HEK293 (cell line): ENCODE measurements around the gene SHANK2.

Experiments used
- CTCF ChIA-PET: fragments of 350-600 bp; formaldehyde crosslinking; extraction: SDS; loops from one replicate; lab custom pipeline; 2021; ENCODE audit warnings: antibody characterized with exemption; lab: Yijun Ruan, JAX
- POLR2A ChIA-PET: fragments of 300-600 bp; formaldehyde crosslinking; extraction: SDS; loops from one replicate; lab custom pipeline; 2020; ENCODE audit warnings: antibody characterized with exemption, inconsistent platforms; lab: Yijun Ruan, JAX
- H3K27ac ChIP-seq: fragments of 200-500 bp; sonication (Bioruptor generic); 2 replicates; pipeline ENCODE4 v1.5.1; 2014; ENCODE audit warnings: low read depth, low read length, control low read depth, inconsistent platforms; ENCODE audit errors: extremely low read depth
- H3K36me3 ChIP-seq, 2 experiments: fragments of 200-500 bp in 1 of 2; sonication (Bioruptor generic) in 1 of 2; 1 replicate in 1 of 2; 2 replicates in 1 of 2; pipeline ENCODE4 v1.5.1; 2014 to 2017; ENCODE audit warnings: inconsistent platforms in 2 of 2, low read length in 2 of 2; ENCODE audit not compliant: control insufficient read depth in 2 of 2, insufficient read depth in 1 of 2
- H3K4me1 ChIP-seq: fragments of 200-500 bp; sonication (Bioruptor generic); 2 replicates; pipeline ENCODE4 v1.5.1; 2014; ENCODE audit warnings: mild to moderate bottlenecking, low read length, inconsistent platforms; ENCODE audit not compliant: control insufficient read depth, insufficient read depth
- H3K4me3 ChIP-seq: 2 replicates; pipeline ENCODE4 v1.5.1; 2011; ENCODE audit warnings: low read depth, mild to moderate bottlenecking, control low read depth, low read length, moderate library complexity
- H3K9me3 ChIP-seq: fragments of 200-500 bp; sonication (Bioruptor generic); 2 replicates; pipeline ENCODE4 v1.5.1; 2014; ENCODE audit warnings: low read depth, low read length, inconsistent platforms; ENCODE audit not compliant: control insufficient read depth, insufficient read depth
- MEIS1 ChIP-seq: sonication (generic); formaldehyde crosslinking; IDR thresholded peaks from 2 replicates; pipeline ENCODE4 v1.8.1; 2022; ENCODE audit warnings: missing genetic modification reagents, mild to moderate bottlenecking, borderline replicate concordance
- OSR2 ChIP-seq: fragments of 450-650 bp; formaldehyde crosslinking; IDR thresholded peaks from 2 replicates; pipeline ENCODE4 v1.5.1; 2016; ENCODE audit warnings: missing biosample characterization, missing genetic modification characterization
- PRDM2 ChIP-seq: fragments of 450-650 bp; formaldehyde crosslinking; IDR thresholded peaks from 2 replicates; pipeline ENCODE4 v1.5.1; 2016; ENCODE audit warnings: missing biosample characterization, missing genetic modification characterization, borderline replicate concordance
- SP7 ChIP-seq: fragments of 450-650 bp; formaldehyde crosslinking; IDR thresholded peaks from 2 replicates; pipeline ENCODE4 v1.5.1; 2016; ENCODE audit warnings: missing biosample characterization, missing genetic modification characterization
- TCF7L2 ChIP-seq: IDR thresholded peaks from 2 replicates; pipeline ENCODE4 v1.6.1; 2011; ENCODE audit warnings: low read depth, mild to moderate bottlenecking, inconsistent platforms, low read length, moderate library complexity, borderline replicate concordance
- ZIC2 ChIP-seq: fragments of 450-650 bp; formaldehyde crosslinking; IDR thresholded peaks from 2 replicates; pipeline ENCODE4 v1.5.1; 2016; ENCODE audit warnings: missing biosample characterization, missing genetic modification characterization
- ZNF10 ChIP-seq: fragments of 450-650 bp; formaldehyde crosslinking; IDR thresholded peaks from 2 replicates; pipeline ENCODE4 v1.5.1; 2017; ENCODE audit warnings: missing biosample characterization, missing genetic modification characterization
- ZNF202 ChIP-seq: fragments of 450-650 bp; formaldehyde crosslinking; IDR thresholded peaks from 2 replicates; pipeline ENCODE4 v1.5.1; 2016; ENCODE audit warnings: missing biosample characterization, missing genetic modification characterization, borderline replicate concordance
- ZNF239 ChIP-seq: fragments of 450-650 bp; formaldehyde crosslinking; IDR thresholded peaks from 2 replicates; pipeline ENCODE4 v1.5.1; 2016; ENCODE audit warnings: missing biosample characterization, missing genetic modification characterization
- ZNF248 ChIP-seq: fragments of 450-650 bp; formaldehyde crosslinking; IDR thresholded peaks from 2 replicates; pipeline ENCODE4 v1.5.1; 2017; ENCODE audit warnings: missing biosample characterization, missing genetic modification characterization
- ZNF302 ChIP-seq: fragments of 450-650 bp; formaldehyde crosslinking; IDR thresholded peaks from 2 replicates; pipeline ENCODE4 v1.5.1; 2016; ENCODE audit warnings: missing biosample characterization, missing genetic modification characterization, low read depth
- ZNF311 ChIP-seq: fragments of 450-650 bp; formaldehyde crosslinking; IDR thresholded peaks from 2 replicates; pipeline ENCODE4 v1.5.1; 2017; ENCODE audit warnings: missing biosample characterization, missing genetic modification characterization, borderline replicate concordance
- ZNF350 ChIP-seq: fragments of 450-650 bp; formaldehyde crosslinking; IDR thresholded peaks from 2 replicates; pipeline ENCODE4 v1.5.0; 2017; ENCODE audit warnings: missing biosample characterization, mild to moderate bottlenecking, missing genetic modification characterization
- ZNF37A ChIP-seq: fragments of 450-650 bp; IDR thresholded peaks from 2 replicates; pipeline ENCODE4 v1.5.1; 2018; ENCODE audit warnings: missing biosample characterization, missing genetic modification characterization
- ZNF488 ChIP-seq: fragments of 450-650 bp; formaldehyde crosslinking; IDR thresholded peaks from 2 replicates; pipeline ENCODE4 v1.5.1; 2016; ENCODE audit warnings: missing biosample characterization, missing genetic modification characterization
- ZNF501 ChIP-seq: fragments of 450-650 bp; formaldehyde crosslinking; IDR thresholded peaks from 2 replicates; pipeline ENCODE4 v1.5.1; 2016; ENCODE audit warnings: missing biosample characterization, missing genetic modification characterization
- ZNF585B ChIP-seq: fragments of 450-650 bp; formaldehyde crosslinking; IDR thresholded peaks from 2 replicates; pipeline ENCODE4 v1.5.1; 2016; ENCODE audit warnings: missing biosample characterization, missing genetic modification characterization
- ZNF639 ChIP-seq: fragments of 450-650 bp; formaldehyde crosslinking; IDR thresholded peaks from 2 replicates; pipeline ENCODE4 v1.5.1; 2016; ENCODE audit warnings: missing biosample characterization, missing genetic modification characterization
- ZNF654 ChIP-seq: fragments of 450-650 bp; formaldehyde crosslinking; IDR thresholded peaks from 2 replicates; pipeline ENCODE4 v1.5.1; 2016; ENCODE audit warnings: low read depth, missing biosample characterization, missing genetic modification characterization
- ZNF707 ChIP-seq: fragments of 450-650 bp; formaldehyde crosslinking; IDR thresholded peaks from 2 replicates; pipeline ENCODE4 v1.5.1; 2016; ENCODE audit warnings: missing biosample characterization, missing genetic modification characterization
- ZNF792 ChIP-seq: fragments of 450-650 bp; formaldehyde crosslinking; IDR thresholded peaks from 2 replicates; pipeline ENCODE4 v1.5.1; 2016; ENCODE audit warnings: missing biosample characterization, missing genetic modification characterization
- ZXDB ChIP-seq: fragments of 450-650 bp; formaldehyde crosslinking; IDR thresholded peaks from 2 replicates; pipeline ENCODE4 v1.5.1; 2016; ENCODE audit warnings: missing biosample characterization, missing genetic modification characterization

SHANK2 gene

GRCh38 chr11:71283971-71284441 is 31.6 kb upstream of the SHANK2 start (continued):
- no peak for TF ChIP-seq ZNF585B (tag by site-specific recombination)
- no peak for TF ChIP-seq ZNF707 (tag by site-specific recombination)
- TF ChIP-seq TCF7L2 = no peak
- no peak for TF ChIP-seq SP7 (tag by site-specific recombination)
- no peak for TF ChIP-seq ZNF792 (tag by site-specific recombination)
- TF ChIP-seq ZNF488 = no peak
- no peak for TF ChIP-seq ZNF239 (tag by site-specific recombination)

GRCh38 chr11:71282581-71283351 is 30.4 kb upstream of the SHANK2 start:
- no peak overlapping the region for H3K4me3 ChIP-seq
- TF ChIP-seq ZNF37A (tag by site-specific recombination) (no peak), ZNF202 (tag by site-specific recombination) (no peak), OSR2 (tag by site-specific recombination) (no peak), ZNF350 (no peak)
- H3K27ac ChIP-seq = no peak overlapping the region
- CTCF ChIA-PET = no interaction called here
- no peaks in the 10 kb centered on the region for H3K4me1 ChIP-seq
- POLR2A ChIA-PET = no interaction called here
- H3K36me3 ChIP-seq = no peaks in the 10 kb centered on the region
- no peaks in the 10 kb centered on the region for H3K9me3 ChIP-seq

GRCh38 chr11:71281831-71282230 is 29.5 kb upstream of the SHANK2 start:
- CTCF ChIA-PET = no interaction called here
- H3K9me3 ChIP-seq = no peaks in the 10 kb centered on the region
- no peak for TF ChIP-seq ZNF501 (tag by site-specific recombination)
- TF ChIP-seq PRDM2 (tag by site-specific recombination) = no peak
- no peak for TF ChIP-seq MEIS1 (CRISPR knock-in tag)
- no peak for TF ChIP-seq ZIC2 (tag by site-specific recombination)
- TF ChIP-seq ZXDB (tag by site-specific recombination) = no peak
- TF ChIP-seq ZNF248 (tag by site-specific recombination) = no peak
- TF ChIP-seq ZNF654 = no peak
- TF ChIP-seq ZNF10 (tag by site-specific recombination) = no peak
- no peak for TF ChIP-seq ZNF311 (tag by site-specific recombination)
- no peak for TF ChIP-seq ZNF639 (tag by site-specific recombination)
- TF ChIP-seq ZNF302 (tag by site-specific recombination) = no peak
- no peak for TF ChIP-seq ZNF488
- TF ChIP-seq, all 188 proteins: peak for 0
- Histone ChIP-seq H3K4me1 (no peaks in the 10 kb centered on the region), H3K27ac (no peak overlapping the region), H3K4me3 (no peak overlapping the region), H3K36me3 (no peaks in the 10 kb centered on the region)
- POLR2A ChIA-PET = no interaction called here
